ENCODE data around the gene DGKZ.
A peak's percentile ranks its signal among the peaks of the same experiment; 100 is the strongest.

The DGKZ gene

DNA sequence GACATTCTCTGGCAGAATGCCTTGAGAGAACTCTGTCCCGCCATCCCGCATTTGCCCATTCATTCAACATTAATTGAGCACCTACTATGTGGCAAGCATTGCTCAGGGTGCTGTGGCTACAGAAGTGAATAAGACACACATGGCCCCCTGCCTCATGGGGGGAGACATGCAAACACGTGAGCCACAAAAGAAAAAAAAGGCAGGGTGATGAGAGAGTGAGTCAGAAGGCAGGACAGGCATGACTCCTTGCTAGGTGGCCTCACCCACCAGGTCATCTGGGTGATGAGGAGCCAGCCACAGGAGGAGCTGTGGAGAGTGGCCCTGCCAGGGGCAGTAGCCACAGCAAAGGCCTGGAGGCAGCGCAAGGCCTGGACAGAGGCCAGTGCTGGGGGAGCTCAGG, 39.4 kb downstream of the DGKZ start:
- Histone ChIP-seq H3K4me1 (ENCODE audit: low read length) (no peaks in the 10 kb centered on the region), H3K4me2 (ENCODE audit: low read length) (no peak overlapping the region), H3K27me3 (ENCODE audit: low read depth, low read length) (peaks cover 14% of the 10 kb centered on the region), H3K9me3 (ENCODE audit: insufficient read depth, low read length) (no peaks in the 10 kb centered on the region), H2AFZ (ENCODE audit: low read depth, low read length) (no peak overlapping the region), H4K20me1 (ENCODE audit: insufficient read depth, low read length) (no peaks in the 10 kb centered on the region), H3K9ac (ENCODE audit: low read length) (no peak overlapping the region), H3K4me3 (ENCODE audit: low read length) (no peak overlapping the region), H3K27ac (ENCODE audit: low read length) (no peak overlapping the region), H3K79me2 (ENCODE audit: low read length) (no peaks in the 10 kb centered on the region), H3K36me3 (replicated peaks; ENCODE audit: low read depth, low read length) (no peaks in the 10 kb centered on the region)
- TF ChIP-seq CTCF (IDR thresholded peaks at IDR 0.05; ENCODE audit: low read depth, low read length) = no peak
- TF ChIP-seq EZH2phosphoT487 (IDR thresholded peaks at IDR 0.05; ENCODE audit: low read depth) = no peak

DNA sequence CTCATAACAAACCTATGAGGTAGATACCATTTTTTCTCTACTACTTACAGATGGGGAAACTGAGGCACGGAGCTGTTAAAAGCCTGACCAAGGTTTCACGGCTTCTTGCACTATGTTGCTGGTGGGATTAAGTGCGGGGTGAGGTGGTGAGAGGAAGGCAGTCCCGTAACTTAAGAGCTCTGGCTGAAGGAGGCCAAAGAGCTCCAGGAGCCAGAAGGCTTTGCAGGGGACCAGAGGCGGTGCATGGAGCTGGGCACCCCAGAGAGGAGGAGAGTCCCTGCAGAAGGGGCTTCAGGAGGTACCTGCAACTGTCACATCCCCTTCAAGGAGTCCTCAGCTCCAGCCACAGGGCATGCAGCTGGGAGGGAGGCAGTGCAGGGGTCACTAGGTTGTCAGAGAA, 40.2 kb downstream of the DGKZ start:
- no peak overlapping the region for H3K27ac ChIP-seq (ENCODE audit: low read length)
- no peak overlapping the region for H3K4me2 ChIP-seq (ENCODE audit: low read length)

DNA sequence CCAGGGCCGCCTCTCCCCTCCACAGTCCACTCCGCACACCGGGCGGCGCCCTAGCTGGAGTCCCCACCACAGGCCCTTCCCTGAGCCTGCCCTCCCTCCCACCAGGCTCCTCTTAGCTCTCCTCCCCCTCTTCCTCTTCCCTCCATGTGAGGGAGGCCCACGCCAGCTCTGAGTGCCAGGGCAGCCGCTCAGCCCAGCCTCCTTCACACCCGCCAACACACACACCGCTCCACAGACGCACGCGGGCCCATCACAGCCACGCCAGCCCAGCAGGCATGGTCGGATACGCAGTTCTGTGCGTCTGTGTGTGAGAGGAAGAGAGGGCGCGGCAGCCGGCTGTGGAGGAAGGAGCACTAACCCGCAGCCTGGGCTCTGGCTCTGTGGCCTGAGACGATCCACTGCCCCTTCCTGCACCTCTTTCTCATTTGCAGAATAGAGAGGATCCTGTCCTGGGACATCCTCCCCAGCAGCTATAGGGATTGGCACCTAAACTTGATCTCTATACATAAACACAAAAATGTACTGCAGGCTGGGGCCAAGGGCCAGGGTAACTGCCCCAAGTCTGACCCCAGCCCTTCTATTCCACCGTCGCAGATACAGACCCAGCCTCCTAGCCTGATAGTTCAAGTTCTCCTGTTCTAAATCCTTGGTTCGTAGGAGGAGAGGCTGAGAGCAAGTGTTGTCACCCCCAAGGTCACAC, 40.8 kb downstream of the DGKZ start:
- Histone ChIP-seq H3K4me2 (ENCODE audit: low read length) (no peak overlapping the region), H3K27me3 (ENCODE audit: low read depth, low read length) (peaks cover 14% of the 10 kb centered on the region), H2AFZ (ENCODE audit: low read depth, low read length) (no peak overlapping the region), H3K4me3 (ENCODE audit: low read length) (no peak overlapping the region), H3K36me3 (replicated peaks; ENCODE audit: low read depth, low read length) (no peaks in the 10 kb centered on the region), H3K27ac (ENCODE audit: low read length) (no peak overlapping the region), H3K9me3 (ENCODE audit: insufficient read depth, low read length) (no peaks in the 10 kb centered on the region), H3K4me1 (ENCODE audit: low read length) (peaks cover under 1% of the 10 kb centered on the region), H4K20me1 (ENCODE audit: insufficient read depth, low read length) (no peaks in the 10 kb centered on the region), H3K79me2 (ENCODE audit: low read length) (no peaks in the 10 kb centered on the region), H3K9ac (ENCODE audit: low read length) (no peak overlapping the region)
- TF ChIP-seq CTCF (IDR thresholded peaks at IDR 0.05; ENCODE audit: low read depth, low read length) (no peak), EZH2phosphoT487 (IDR thresholded peaks at IDR 0.05; ENCODE audit: low read depth) (no peak)

More for the DNA sequence above, 40.2 kb downstream of the DGKZ start:
- Histone ChIP-seq H3K27me3 (ENCODE audit: low read depth, low read length) (peaks cover 14% of the 10 kb centered on the region), H4K20me1 (ENCODE audit: insufficient read depth, low read length) (no peaks in the 10 kb centered on the region), H3K4me3 (ENCODE audit: low read length) (no peak overlapping the region), H3K9me3 (ENCODE audit: insufficient read depth, low read length) (no peaks in the 10 kb centered on the region), H3K9ac (ENCODE audit: low read length) (no peak overlapping the region), H3K36me3 (replicated peaks; ENCODE audit: low read depth, low read length) (no peaks in the 10 kb centered on the region), H3K79me2 (ENCODE audit: low read length) (no peaks in the 10 kb centered on the region), H3K4me1 (ENCODE audit: low read length) (no peaks in the 10 kb centered on the region), H2AFZ (ENCODE audit: low read depth, low read length) (no peak overlapping the region)
- no peak for TF ChIP-seq EZH2phosphoT487 (IDR thresholded peaks at IDR 0.05; ENCODE audit: low read depth)
- TF ChIP-seq CTCF (IDR thresholded peaks at IDR 0.05; ENCODE audit: low read depth, low read length) = no peak

GRCh38 chr11:46388619-46389449, 41.6 kb downstream of the DGKZ start:
- Histone ChIP-seq H3K4me1 (ENCODE audit: low read length) (peaks cover 7% of the 10 kb centered on the region), H3K9me3 (ENCODE audit: insufficient read depth, low read length) (no peaks in the 10 kb centered on the region), H3K27ac (ENCODE audit: low read length) (no peak overlapping the region), H3K36me3 (replicated peaks; ENCODE audit: low read depth, low read length) (no peaks in the 10 kb centered on the region), H3K4me2 (ENCODE audit: low read length) (peak overlapping the region; percentile 98), H3K4me3 (ENCODE audit: low read length) (peak overlapping the region; percentile 79), H3K79me2 (ENCODE audit: low read length) (no peaks in the 10 kb centered on the region), H3K9ac (ENCODE audit: low read length) (no peak overlapping the region), H2AFZ (ENCODE audit: low read depth, low read length) (peak overlapping the region; percentile 37), H4K20me1 (ENCODE audit: insufficient read depth, low read length) (no peaks in the 10 kb centered on the region), H3K27me3 (ENCODE audit: low read depth, low read length) (peaks cover 14% of the 10 kb centered on the region)
- TF ChIP-seq EZH2phosphoT487 (IDR thresholded peaks at IDR 0.05; ENCODE audit: low read depth) (no peak), CTCF (IDR thresholded peaks at IDR 0.05; ENCODE audit: low read depth, low read length) (no peak)

All from OCI-LY3 (cell line).